Measurements from ENCODE around the gene APBA1. TPM values are rescaled to one million over a fixed set of nuclear protein-coding genes. Genes with fewer than 3 reads are reported as not detected.

Gene APBA1
- total RNA-seq, 1 donor from 2014 or later: 5.9 TPM

GRCh38 chr9:69420611-69421270 lies 251.4 kb downstream of the APBA1 start:
- TF ChIP-seq, protein P1, sequence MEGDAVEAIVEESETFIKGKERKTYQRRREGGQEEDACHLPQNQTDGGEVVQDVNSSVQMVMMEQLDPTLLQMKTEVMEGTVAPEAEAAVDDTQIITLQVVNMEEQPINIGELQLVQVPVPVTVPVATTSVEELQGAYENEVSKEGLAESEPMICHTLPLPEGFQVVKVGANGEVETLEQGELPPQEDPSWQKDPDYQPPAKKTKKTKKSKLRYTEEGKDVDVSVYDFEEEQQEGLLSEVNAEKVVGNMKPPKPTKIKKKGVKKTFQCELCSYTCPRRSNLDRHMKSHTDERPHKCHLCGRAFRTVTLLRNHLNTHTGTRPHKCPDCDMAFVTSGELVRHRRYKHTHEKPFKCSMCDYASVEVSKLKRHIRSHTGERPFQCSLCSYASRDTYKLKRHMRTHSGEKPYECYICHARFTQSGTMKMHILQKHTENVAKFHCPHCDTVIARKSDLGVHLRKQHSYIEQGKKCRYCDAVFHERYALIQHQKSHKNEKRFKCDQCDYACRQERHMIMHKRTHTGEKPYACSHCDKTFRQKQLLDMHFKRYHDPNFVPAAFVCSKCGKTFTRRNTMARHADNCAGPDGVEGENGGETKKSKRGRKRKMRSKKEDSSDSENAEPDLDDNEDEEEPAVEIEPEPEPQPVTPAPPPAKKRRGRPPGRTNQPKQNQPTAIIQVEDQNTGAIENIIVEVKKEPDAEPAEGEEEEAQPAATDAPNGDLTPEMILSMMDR (IDR thresholded peaks at IDR 0.05; ENCODE audit: insufficient read depth, low read depth, low read length): no peak
- TF ChIP-seq EZH2 (IDR thresholded peaks at IDR 0.05; ENCODE audit: insufficient read depth, low read length): no peak
- H3K4me3 Mint-ChIP-seq (ENCODE audit: unreplicated experiment): no peak overlapping the region
- Histone ChIP-seq H3K9me3 (ENCODE audit: insufficient read depth, low read depth, low read length) (no peaks in the 10 kb centered on the region), H4K20me1 (ENCODE audit: insufficient read depth, low read length) (no peaks in the 10 kb centered on the region), H3K79me2 (ENCODE audit: insufficient read depth, low read length) (no peaks in the 10 kb centered on the region), H2AFZ (ENCODE audit: low read depth, low read length) (no peak overlapping the region), H3K27me3 (ENCODE audit: insufficient read depth, low read length) (no peaks in the 10 kb centered on the region), H3K9ac (ENCODE audit: low read length) (no peak overlapping the region), H3K4me3 (ENCODE audit: insufficient read depth, low read depth, low read length) (no peak overlapping the region), H3K36me3 (ENCODE audit: insufficient read depth, low read length) (no peaks in the 10 kb centered on the region), H3K27ac (ENCODE audit: low read depth, low read length) (no peak overlapping the region), H3K4me1 (ENCODE audit: insufficient read depth, low read length) (no peaks in the 10 kb centered on the region), H3K4me2 (ENCODE audit: low read length) (no peak overlapping the region)
- H3K36me3 Mint-ChIP-seq (ENCODE audit: low read depth, unreplicated experiment): peaks cover 2% of the 10 kb centered on the region
- FAIRE-seq (no peak), DNase-seq (ENCODE audit: low read depth) (no peak)
- H3K9me3 Mint-ChIP-seq (ENCODE audit: unreplicated experiment): peaks cover 5% of the 10 kb centered on the region
- H3K27me3 Mint-ChIP-seq (ENCODE audit: low read depth, unreplicated experiment): peaks cover 17% of the 10 kb centered on the region
- no peak overlapping the region for H3K27ac Mint-ChIP-seq (ENCODE audit: unreplicated experiment)
- no peaks in the 10 kb centered on the region for H3K4me1 Mint-ChIP-seq (ENCODE audit: low read depth, unreplicated experiment)

GRCh38 chr9:69412741-69413150 lies 259.4 kb downstream of the APBA1 start:
- no peaks in the 10 kb centered on the region for H3K36me3 ChIP-seq (ENCODE audit: insufficient read depth, low read length)
- Mint-ChIP-seq H3K27me3 (ENCODE audit: low read depth, unreplicated experiment) (peaks cover 11% of the 10 kb centered on the region), H3K27ac (ENCODE audit: unreplicated experiment) (no peak overlapping the region), H3K36me3 (ENCODE audit: low read depth, unreplicated experiment) (no peaks in the 10 kb centered on the region), H3K4me1 (ENCODE audit: low read depth, unreplicated experiment) (no peaks in the 10 kb centered on the region), H3K9me3 (ENCODE audit: unreplicated experiment) (no peaks in the 10 kb centered on the region), H3K4me3 (ENCODE audit: unreplicated experiment) (no peak overlapping the region)
- H3K79me2 ChIP-seq (ENCODE audit: insufficient read depth, low read length): no peaks in the 10 kb centered on the region
- no peak for TF ChIP-seq EZH2 (IDR thresholded peaks at IDR 0.05; ENCODE audit: insufficient read depth, low read length)
- TF ChIP-seq, protein P1 (IDR thresholded peaks at IDR 0.05; ENCODE audit: insufficient read depth, low read depth, low read length): peak; percentile 63
- no peak overlapping the region for H3K9ac ChIP-seq (ENCODE audit: low read length)
- H3K4me1 ChIP-seq (ENCODE audit: insufficient read depth, low read length): peaks cover 2% of the 10 kb centered on the region
- H4K20me1 ChIP-seq (ENCODE audit: insufficient read depth, low read length): no peaks in the 10 kb centered on the region
- H3K27me3 ChIP-seq (ENCODE audit: insufficient read depth, low read length): no peaks in the 10 kb centered on the region
- no peak overlapping the region for H3K4me3 ChIP-seq (ENCODE audit: insufficient read depth, low read depth, low read length)
- peak overlapping the region; percentile 81 for H3K4me2 ChIP-seq (ENCODE audit: low read length)
- H2AFZ ChIP-seq (ENCODE audit: low read depth, low read length): peak overlapping the region; percentile 93
- no peaks in the 10 kb centered on the region for H3K9me3 ChIP-seq (ENCODE audit: insufficient read depth, low read depth, low read length)
- H3K27ac ChIP-seq (ENCODE audit: low read depth, low read length): no peak overlapping the region
- FAIRE-seq (no peak), DNase-seq (ENCODE audit: low read depth) (peak; percentile 43)

All from astrocyte (in vitro differentiated cells and primary cell).